Right kidney (tissue), 1 donor: ENCODE results near the gene CENPS.

Experiments used
- DNase-seq: peaks from one replicate; pipeline ENCODE4 v3.0.0-alpha.2; 2016

The CENPS gene

DNA sequence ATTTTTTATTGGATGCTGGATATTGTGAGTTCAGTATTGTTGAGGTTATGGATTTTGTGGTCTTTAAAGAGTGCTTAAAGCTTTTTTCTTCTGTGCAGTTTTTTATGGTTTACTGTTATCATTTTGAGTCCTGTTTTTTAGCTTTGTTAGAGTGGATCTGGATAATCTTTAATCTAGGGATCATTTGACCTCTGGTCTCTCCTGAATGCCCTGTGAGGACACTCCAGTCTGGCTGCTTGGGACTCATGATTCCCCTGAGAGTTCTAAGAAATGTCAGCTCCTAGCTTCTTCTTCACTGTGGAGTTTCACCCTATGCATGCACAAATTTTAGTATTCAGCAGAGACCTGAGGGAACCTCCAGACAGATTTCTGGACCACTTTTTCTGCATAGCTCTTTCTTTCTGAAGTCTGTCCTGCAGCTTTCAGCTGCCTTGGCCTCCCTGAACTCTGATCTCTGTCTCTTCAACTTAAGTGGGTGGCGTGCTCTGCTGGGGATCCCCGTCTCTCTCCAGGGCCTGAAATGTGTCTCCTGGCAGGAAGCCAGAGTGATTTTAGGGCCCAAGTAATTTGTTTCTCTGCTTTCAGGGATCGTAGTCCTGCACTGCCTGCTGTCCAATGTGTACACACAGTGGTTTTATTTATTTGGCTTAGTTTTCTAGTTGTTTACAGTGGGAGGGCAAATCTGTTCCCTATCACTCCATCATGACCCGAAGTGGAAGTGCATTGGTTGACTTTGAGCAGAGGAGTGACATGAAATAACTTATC, 59.2 kb downstream of the CENPS start:
- no peak for DNase-seq

DNA sequence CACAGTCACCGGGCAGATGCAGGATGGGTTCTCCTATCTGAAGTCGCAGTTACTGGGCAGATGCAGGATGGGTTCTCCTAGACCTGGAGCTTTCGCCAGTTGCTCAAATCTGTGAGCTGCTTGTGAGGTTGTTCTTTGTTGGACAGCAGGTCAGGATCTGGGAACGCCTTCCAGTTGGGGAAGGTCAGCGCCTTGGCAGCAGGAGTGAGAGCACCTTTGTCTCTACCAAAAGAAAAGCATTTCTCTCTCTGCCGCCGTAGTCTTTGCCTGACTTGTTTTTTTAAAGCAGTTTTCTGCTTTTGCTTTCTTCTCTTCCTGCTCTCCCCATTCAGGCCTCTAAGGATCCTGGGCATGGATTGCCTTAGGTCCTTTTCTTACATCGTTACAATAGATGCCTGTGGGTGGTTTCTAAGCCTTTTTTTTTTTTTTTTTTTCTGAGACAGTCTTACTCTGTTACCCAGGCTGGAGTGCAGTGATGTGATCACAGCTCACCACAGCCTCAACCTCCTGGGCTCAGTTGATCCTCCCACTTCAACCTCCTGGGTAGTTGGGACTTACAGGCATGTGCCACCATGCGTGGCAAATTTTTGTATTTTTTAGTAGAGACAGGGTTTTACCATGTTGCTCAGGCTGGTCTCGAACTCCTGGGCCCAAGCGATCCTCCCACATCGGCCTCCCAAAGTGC, 60.2 kb downstream of the CENPS start:
- no peak for DNase-seq
